Hematopoietic multipotent progenitor cell (in vitro differentiated cells): ENCODE measurements around the gene PDLIM7. TPM values are rescaled to one million over a fixed set of nuclear protein-coding genes. Genes with fewer than 3 reads are reported as not detected.
"Not testable (repeated sequence)": the region's sequence is repeated elsewhere in the genome, so short reads cannot be mapped to it uniquely, and the experiment has no call there.

Source experiments
- DNase-seq, 3 donors: peaks; one replicate each; pipeline ENCODE4 v3.0.0-alpha.2; 2011 to 2015; ENCODE audit warnings: low read depth in 2 of 3, low spot score in 2 of 3
- total RNA-seq: library from RNA; depleted of rRNA; stranded (reverse); fragments of >200 nt; gene quantifications from one replicate; pipeline ENCODE4 v1.2.3, GENCODE V29; 2012

The PDLIM7 gene
- total RNA-seq, 1 donor: 21.3 TPM

DNA sequence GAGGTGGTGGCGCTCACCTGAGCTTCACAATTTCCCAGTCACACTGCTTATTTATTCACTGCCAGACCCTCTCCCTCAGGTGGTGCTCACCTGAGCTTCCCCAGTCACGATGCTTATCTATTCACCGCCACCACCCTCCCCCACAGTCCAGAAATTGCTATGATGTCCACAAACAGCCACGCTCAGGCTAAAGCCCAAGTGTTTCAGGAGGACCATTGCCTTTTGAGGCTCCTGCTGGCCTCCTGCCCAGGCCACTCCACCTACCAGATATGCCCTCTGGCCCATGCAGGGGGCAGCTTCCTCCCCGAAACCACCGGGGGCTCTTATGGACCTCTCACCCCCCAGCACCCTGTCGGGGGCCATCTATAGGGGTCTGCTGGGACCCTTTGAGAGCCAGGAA is 4.6 kb downstream of the PDLIM7 start:
- no peak for DNase-seq

DNA sequence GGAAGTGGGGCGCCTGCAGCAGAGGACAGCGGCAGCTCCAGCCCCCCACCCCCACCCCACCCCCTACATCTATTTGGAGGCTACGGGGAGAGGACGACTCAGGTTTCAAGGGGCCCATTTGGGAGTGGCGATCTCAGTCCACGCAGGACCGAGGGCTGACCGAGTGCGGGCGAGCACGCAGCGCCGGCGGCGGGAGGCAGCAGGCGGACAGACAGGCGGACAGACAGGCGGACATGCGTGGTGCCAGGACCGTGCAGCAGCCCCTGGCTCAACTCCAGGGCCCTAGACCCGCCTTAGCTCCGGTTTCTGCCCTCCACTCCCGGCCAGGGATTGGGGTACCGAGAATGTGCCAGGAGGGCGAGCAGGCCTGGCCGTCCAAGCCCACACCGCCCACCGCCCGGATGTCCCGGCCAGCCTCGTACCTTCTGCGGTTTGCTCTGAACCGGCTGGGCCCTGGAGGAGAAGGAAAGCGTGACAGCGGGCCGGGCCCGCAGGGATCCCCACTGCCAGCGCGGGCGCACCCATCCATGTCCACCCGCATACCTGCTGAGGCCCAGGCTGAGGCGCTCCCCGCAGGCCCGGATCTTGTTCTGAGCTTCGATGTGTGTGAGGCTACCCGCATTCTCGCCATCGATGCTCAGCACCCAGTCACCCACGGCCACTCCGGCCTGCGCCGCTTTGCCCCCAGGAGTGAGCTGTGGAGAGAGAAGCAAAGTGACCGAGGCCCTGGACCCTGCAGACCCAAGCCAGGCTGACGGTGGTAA is 5.2 kb downstream of the PDLIM7 start:
- no peak for DNase-seq

DNA sequence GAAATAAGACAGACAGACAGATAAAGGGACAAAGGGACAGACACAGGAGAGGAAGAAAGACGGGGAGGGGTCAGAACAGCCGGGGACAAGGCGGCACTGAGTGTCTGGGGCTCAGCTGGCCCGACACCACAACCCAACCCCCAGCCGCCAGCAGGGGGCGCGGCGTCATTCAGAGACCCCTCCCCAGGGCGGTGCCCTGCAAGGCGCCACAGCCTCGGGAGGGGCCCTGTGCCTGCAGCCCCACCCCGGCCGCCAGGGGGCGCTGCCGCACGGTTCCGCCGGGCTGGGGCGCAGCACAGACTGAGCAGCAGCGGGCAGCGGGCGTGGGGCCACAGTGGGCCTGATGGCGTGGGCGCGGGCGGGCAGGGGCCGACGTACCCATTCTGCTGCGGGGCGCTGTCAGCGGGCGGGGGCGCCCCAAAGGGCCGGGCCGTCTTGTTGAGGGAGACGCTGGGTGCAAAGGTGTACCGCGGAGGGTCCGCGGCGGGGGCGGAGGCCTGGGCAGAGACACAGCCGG is 5.9 kb downstream of the PDLIM7 start:
- DNase-seq: no peak

DNA sequence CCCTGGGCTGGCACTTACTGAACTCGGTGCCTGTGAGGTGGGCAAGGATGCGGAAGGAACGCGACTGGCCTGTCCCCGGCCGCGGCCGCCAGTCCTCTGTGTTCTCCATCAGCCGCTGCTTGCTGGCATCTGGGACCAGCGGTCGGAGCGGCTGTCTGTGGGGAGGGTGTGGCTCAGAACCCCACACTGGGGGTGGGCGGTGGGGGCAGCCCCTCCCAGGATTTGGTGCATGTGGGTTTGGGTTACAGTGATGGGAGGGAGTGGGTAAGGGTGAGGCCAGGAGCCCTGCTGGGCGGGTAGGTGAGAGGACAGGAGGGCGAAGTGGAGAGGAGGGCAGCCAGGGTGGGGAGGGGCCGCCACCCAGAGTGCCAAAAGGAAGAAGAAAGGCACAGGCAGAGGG is 6.4 kb downstream of the PDLIM7 start:
- no peak for DNase-seq

DNA sequence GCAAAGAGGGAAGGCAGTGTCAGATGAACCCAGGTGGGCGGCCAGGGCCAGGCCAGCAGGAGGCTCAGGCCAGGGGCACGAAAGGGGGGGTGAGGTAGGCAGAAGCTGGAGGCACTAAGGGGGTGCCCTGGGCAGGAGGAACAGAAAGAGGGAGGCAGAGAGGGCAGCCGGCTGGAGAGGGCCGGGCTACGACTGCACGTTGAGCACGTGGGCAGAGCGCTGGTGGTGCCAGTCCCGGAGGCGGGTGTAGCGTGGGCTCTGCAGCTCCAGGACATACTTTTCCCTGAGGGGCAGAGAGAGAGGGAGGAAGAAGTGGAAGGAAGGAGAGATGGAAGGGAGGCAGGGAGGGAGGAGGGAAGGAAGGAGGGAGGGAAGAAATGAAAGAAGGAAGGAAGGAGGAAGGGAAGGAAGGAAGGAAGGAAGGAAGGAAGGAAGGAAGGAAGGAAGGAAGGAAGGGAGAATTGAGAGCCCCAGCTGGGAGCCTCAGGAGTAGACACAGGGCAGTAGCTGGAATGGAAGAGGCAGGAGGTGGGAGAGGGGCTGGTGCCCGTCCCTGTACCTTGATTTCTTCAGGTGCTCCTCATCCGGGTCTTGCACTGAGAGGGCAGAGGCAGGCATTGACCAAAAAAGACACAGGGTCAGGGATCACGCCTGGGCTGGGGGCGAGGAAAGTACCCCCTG is 7.0 kb downstream of the PDLIM7 start:
- no peak for DNase-seq

DNA sequence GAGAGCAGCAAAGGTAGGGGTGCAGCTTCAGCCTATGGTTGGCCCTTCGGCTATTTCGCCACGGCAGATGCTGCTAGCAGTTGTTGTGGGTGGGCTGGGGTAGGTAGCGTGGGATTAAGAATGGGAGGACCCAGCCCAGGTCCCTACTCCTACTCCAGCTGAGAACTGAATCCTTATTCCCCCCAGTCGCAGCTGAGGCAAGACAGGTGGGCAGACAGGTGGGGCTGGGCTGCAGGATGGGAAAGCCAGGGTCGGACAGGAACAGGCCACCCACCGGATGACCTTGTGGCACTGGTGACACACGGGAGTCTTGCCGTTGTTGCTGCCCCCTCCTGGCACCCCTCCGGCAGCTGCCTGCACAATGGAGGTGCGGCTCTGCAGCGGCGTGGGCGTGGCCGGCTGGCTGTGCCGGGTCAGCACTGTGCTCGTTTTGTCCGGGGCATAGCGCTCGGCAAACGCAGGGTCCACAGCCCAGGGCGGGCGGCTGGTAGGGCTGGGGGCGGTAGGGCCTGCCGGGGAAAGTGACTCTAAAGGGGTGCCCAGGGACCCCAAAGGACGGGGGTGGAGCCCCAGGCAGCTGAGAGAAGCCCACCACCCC is 8.2 kb downstream of the PDLIM7 start:
- DNase-seq: no peak

DNA sequence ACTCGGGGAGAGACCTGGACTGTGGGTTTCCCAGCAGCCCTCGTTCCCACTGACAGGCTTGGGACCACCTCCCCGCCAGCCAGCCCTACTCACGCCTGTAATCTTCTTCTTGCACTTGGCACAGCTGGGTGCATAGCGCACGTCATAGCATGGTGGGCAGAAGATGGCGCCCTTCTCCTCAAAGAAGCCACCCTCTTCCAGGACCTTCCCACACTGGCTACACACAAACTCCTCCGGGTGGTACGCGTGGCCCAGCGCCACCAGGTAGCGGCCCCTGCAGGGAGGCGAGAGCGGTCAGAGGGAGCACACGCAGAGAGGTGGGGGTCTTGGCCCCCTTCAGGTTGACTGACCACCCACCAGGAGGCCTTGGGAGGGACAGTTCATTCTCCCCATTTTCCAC is 9.4 kb downstream of the PDLIM7 start:
- no peak for DNase-seq

DNA sequence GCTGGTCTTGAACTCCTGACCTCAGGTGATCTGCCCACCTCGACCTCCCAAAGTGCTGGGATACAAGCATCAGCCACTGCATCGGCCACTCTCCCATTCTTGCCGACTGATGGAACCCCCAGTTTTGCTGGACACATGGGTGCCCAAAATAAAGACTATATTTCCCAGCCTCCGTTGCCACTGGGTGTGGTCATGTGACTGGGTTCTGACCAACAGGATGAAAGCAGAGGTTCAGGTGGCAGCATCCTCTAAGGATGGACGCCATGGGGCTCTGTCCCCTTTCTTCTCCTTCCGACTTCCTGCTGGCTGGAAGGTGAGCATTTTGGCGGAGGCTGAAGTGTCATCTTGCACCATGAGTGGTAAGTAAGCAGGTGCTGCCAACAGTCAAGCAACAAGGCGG is 10.3 kb downstream of the PDLIM7 start:
- no peak for DNase-seq

DNA sequence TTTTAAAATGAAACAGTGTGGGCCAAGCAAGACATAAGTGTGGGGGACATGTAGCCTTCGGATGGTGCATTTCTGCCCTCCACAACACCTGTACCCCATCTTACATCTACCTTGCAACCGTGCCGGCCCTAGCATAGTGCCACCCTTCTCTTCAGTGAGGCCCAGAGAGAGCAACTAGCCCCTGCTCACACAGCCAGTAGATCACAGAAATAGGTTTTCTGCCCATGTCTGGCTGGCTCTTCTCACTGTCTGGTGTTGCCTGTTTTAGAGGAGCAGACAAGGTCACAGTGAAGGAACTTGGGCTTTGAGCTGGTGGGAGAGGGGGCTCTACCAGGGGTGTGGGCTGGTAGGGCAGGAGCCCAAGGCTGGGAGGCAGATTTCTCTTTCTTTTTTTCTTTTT is 11.1 kb downstream of the PDLIM7 start:
- DNase-seq: no peak

DNA sequence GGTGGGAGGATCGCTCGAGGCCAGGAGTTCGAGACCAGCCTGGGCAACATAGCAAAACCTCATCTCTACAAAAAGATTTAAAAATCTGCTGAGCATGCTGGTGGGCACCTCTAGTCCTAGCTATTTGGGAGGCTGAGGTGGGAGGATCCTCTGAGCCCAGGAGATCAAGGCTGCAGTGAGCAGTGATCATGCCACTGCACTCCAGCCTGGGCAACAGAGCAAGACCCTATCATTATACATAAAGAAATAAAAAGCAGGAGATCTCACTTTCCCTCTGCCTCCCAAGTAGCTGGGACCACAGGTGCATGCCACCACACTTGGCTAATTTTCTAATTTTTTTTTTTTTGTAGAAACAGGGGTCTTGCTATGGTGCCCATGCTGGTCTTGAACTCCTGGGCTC is 11.7 kb downstream of the PDLIM7 start:
- not testable (repeated sequence) for DNase-seq

DNA sequence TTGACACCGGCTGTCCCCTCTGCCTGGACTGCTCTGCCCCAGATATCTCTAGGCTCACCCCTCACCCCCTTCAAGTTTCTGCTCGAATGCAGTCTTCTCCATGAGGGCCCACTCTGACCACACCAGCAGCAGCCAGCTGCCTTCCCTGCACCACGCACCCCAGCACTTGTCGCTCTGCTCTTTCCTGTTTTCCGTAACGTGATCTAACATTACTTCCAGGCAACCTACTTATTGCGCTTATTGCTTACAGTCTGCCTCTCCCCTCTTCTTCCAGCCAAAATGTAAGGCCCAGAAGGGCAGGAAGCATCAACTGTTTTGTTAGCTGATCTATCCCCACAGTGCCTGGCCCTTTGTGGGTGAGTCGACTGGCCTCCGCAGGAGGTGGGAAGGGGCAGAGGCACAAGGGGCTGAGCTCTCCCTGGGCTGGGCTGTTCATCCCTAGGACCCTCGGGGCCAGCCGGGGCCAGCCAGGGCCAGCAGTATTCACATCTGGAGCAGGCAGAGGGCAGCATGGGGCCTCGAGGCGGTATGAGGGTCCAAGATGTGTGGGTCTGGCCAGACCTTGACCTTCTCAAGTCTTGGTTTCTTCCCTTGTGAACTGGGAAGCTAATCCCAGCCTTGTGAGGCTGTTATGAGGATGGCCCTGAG is 12.4 kb downstream of the PDLIM7 start:
- DNase-seq: no peak

DNA sequence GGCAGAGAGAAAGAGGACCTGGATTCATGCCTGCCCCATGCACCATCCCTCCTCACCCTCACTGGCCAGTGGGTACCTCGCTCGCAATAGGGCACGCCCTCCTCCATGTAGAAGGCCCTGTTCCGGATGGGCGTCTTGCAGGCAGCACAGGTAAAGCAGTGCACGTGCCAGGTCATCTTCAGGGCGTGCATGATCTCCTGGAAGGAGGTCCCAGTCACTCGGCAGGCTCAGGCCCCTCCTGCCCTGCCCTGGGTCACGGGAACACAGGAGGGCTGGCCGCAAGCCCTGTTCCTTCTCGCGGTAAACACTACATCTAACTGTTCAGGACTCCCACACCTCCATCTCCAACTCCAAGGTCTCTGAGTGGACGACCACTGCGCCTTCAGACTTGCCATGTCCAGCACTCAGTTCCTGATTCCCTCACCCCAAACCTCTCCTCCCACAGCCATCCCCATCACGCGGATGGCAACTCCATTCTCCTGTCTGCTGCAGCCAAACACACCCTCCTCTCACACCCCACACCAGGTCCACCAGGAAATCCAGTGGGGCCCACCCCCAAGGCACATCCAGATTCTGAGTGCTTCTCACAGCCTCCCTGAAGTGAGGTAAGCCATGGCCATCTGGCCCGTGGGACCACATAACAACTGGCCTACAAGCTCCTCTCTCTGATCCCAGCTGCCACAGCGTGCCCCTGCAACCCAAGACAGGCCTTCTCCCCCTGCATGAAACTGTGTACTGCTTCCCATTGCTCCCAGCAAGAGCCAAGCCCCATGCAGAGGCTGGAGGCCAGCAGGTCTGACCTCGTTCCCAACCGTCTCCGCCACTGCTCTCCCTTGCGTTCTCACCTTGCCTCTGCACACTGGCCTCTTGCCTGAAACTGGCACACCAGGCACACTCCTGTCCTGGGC is 13.2 kb downstream of the PDLIM7 start:
- no peak for DNase-seq

DNA sequence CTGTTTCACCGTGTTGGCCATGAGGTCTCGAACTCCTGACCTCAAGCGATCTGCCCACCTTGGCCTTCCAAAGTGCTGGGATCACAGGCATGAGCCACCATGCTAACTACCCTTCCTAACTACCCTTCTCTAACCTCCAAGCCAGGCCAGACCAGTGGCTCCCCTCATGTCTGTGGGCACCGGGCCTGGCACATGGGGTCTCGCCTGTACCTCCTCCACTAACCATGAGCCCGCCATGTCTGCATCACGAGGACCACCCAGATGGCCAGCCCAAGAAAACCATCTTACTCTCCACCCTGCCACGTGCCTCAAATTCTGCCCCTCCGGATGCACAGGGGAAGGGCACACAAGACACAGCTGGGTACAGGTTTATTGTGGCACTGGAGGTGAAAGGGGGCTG is 14.4 kb downstream of the PDLIM7 start:
- no peak for DNase-seq

DNA sequence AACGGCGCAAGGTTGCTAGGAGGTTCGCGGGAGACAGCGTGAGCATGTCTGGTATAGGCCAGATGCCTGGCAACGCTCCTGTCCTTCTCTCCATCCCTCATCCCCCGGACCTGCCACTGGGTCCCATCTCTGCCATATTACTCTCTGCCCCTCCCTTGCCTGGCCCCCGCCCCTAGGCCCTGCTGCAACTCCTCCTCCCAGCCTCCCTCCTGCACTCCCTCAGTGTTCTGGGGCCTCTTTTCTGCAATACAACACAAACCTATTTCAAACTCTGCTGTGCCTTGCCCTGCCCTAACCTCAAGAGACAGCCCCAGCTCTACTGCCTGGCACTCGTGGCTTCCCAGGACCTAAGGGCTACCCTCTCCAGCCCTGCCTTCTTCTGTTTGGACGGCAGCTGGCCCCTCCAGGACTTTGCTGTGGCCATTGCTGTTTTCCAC is 15.0 kb downstream of the PDLIM7 start:
- DNase-seq: no peak

DNA sequence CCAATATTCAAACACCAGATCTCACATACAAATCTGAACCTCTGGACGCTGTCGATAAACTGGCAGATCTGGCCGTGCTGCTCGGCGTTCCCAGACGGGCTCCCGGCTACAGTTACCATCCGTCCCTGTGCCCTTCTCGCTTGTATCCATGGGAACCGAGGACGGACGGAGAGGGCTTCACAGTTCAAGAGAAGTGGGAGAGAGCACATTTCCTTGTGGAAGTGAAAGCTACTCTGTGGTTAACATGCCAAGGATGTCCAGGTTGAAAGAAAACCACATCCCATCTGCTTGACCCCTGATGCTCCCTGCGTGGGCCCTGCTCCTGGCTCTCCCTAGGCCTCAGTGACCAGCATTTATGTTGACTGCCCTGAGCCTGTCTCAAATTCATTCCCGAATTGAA is 17.6 kb downstream of the PDLIM7 start:
- no peak for DNase-seq

DNA sequence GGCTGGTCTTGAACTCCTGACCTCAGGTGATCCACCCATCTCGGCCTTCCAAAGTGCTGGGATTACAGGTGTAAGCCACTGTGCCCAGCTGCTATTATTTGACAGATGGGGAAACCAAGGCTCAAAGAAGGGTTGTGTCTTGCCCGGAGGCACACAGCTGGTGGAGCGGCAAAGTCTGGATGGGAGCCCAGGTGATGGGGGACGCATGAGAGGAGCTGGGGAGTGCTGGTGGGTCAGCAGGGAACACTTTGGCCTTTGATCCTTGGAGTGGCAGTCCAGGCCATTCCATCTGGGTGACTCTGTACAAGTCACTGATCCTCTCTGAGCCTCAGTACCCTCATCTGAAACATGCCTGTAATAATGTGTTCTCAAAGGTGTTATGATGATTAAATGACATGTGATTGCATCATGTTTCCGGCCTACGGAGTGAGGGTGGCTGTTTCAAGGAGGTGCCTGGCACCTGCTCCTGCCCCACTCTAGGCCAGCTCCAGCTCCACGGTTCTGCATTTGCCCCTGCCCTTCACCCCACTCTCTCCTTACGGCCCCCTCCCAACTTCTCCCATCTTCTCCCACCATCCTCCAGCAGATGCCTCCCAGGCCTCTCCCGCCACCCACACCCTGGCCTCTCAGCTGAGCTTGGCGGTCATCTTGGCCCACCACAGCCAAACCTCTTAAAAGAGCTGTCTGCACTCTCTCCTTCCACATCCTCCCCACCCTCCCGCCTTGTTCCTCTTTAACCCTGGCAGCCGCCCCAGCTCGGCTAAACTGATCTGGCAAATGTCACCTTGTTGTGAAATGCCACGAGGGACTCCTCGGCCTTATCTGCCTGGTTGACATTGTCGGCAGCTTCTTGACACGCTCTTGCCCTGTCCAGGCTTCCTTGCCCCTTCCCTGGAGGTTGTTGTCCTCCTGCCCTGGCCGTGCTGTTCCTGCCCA is 18.4 kb downstream of the PDLIM7 start:
- peak in 2 of 3 donors; percentile 75 to 83 for DNase-seq

DNA sequence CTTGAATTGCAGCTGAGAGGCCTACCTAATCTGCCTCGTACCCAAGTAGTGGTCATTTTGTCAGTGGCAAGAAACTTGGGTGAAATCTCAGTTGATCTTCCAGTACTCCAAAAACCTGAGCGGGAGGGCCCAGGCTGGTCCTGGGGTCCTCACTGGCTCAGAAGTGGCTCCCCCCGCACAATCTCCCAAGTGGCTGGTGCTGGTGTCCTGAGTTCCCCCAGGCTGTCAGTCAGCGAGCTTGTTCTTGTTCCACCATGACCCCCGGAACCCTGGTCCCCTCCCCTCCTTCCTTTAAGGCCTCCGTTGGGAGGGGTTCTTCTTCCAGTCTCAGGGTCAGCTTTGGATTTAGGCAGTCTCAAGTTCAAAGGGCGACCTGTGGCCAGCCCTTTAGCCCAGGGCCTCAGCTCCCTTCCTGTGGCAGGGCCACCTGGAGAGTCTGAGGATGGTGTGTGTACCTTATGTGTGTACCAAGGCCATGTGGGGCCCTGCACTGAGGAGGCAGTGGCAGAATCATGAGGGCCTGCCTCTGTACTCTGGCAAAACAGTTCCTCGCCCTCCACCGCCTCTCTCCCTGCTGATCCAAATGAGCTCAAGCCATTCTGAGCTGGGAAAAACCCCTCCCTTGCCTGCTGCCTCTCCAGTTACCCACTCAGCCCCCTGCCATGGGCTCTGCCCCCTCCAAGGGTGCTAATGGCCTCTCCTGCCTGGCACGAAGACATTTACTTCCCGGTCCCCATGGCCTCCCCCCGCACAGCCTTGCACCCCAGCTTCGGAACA is 19.5 kb downstream of the PDLIM7 start:
- no peak for DNase-seq

DNA sequence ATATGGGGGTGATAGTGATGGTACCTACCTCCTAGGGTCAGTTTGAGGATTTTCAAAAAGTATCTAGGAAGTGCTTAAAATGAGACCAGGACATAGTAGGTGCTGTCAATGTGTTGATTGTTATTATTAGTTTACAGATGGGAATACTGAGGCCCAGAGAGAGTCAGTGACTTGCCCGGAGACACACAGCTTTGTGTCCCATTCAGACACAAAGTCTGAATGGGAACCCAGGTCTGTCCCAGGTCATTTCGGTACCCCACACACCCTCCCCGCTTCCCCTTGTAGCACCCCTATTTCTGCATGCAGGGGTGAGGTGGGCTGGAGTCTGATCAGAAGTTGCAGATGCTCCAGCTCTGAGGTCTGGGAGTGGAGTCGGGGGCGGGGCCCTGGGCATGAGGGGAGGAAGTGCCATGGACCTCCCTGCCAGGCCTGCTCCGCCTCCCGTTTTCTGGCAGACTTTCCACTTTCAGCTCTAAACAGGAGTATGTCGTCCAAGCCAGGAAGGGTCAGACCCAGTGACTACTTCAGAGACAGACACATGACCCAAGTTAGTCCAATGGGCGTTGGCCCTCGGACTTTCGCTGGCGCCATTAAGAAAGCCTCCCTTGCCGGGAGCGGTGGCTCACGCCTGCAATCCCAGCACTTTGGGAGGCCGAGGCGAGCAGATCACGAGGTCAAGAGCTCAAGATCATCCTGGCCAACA is 20.7 kb downstream of the PDLIM7 start:
- DNase-seq: no peak
